IMR-90 (cell line): ENCODE results near the gene ZNF575. TPM values are rescaled to one million over a fixed set of nuclear protein-coding genes. Genes with fewer than 3 reads are reported as not detected.

Experiments
- ATAC-seq: fragments of 200-7000 bp; cut with Tn5 transposase; 2 replicates; pipeline ENCODE4 v1.9.1; 2020; ENCODE audit warnings: low read depth, mild to moderate bottlenecking, moderate library complexity
- BruUV-seq: library from RNA; stranded (reverse); fragments of 400-500 nt; replicated peaks from 2 replicates; lab custom pipeline; 2021; lab: Mats Ljungman, UMichigan
- CTCF ChIA-PET: fragments of 300-600 bp; formaldehyde crosslinking; extraction: SDS; loops from one replicate; lab custom pipeline; 2021; ENCODE audit warnings: antibody characterized with exemption; lab: Yijun Ruan, JAX
- POLR2A ChIA-PET: fragments of 300-600 bp; sonication (Branson Sonifier 250); formaldehyde crosslinking; loops from one replicate; lab custom pipeline; 2022; ENCODE audit warnings: antibody characterized with exemption; ENCODE audit not compliant: unreplicated experiment; lab: Charles Lee
- DNase-seq: peaks from one replicate; pipeline ENCODE4 v3.0.0; 2013
- H2AFZ ChIP-seq: replicated peaks from 2 replicates; pipeline ENCODE3; 2013; ENCODE audit warnings: low read length, mild to moderate bottlenecking; ENCODE audit not compliant: poor library complexity
- H2AK5ac ChIP-seq: 2 replicates; pipeline ENCODE4 v1.6.1; 2013; ENCODE audit warnings: low read depth, low read length, inconsistent platforms
- H2AK9ac ChIP-seq: replicated peaks from 2 replicates; pipeline ENCODE3; 2013; ENCODE audit warnings: mild to moderate bottlenecking, low read depth, low read length, moderate library complexity; ENCODE audit not compliant: poor library complexity
- H2BK120ac ChIP-seq: 2 replicates; pipeline ENCODE4 v1.6.1; 2013; ENCODE audit warnings: low read depth, low read length, inconsistent platforms
- H2BK15ac ChIP-seq: 3 replicates; pipeline ENCODE4 v1.6.1; 2013; ENCODE audit warnings: low read depth, low read length, inconsistent platforms
- H2BK20ac ChIP-seq: 2 replicates; pipeline ENCODE4 v1.6.1; 2013; ENCODE audit warnings: low read depth, mild to moderate bottlenecking, inconsistent platforms, low read length, moderate library complexity
- H2BK5ac ChIP-seq: 2 replicates; pipeline ENCODE4 v1.6.1; 2013; ENCODE audit warnings: mild to moderate bottlenecking, low read depth, low read length, inconsistent platforms; ENCODE audit not compliant: poor library complexity, severe bottlenecking
- H3K14ac ChIP-seq: replicated peaks from 2 replicates; pipeline ENCODE4 v1.6.1; 2013; ENCODE audit warnings: low read depth, low read length, inconsistent platforms
- H3K18ac ChIP-seq: 2 replicates; pipeline ENCODE4 v1.6.1; 2013; ENCODE audit warnings: low read depth, low read length, control low read depth
- H3K23ac ChIP-seq: 2 replicates; pipeline ENCODE4 v1.6.1; 2013; ENCODE audit warnings: low read depth, low read length, inconsistent platforms
- H3K27ac ChIP-seq: 2 replicates; pipeline ENCODE4 v1.5.1; 2013; ENCODE audit warnings: mild to moderate bottlenecking, control low read depth, low read length; ENCODE audit not compliant: insufficient read depth
- H3K27me3 ChIP-seq: 2 replicates; pipeline ENCODE4 v1.6.1; 2013; ENCODE audit warnings: low read length; ENCODE audit not compliant: control insufficient read depth, insufficient read depth
- H3K36me3 ChIP-seq: 2 replicates; pipeline ENCODE4 v1.6.1; 2013; ENCODE audit warnings: low read length, mixed read lengths; ENCODE audit not compliant: control insufficient read depth, insufficient read depth
- H3K4ac ChIP-seq: 2 replicates; pipeline ENCODE4 v1.6.1; 2013; ENCODE audit warnings: low read depth, low read length, inconsistent platforms
- H3K4me1 ChIP-seq: 2 replicates; pipeline ENCODE4 v1.6.1; 2013; ENCODE audit warnings: low read length, mixed read lengths; ENCODE audit not compliant: control insufficient read depth, insufficient read depth
- H3K4me2 ChIP-seq: 2 replicates; pipeline ENCODE4 v1.6.1; 2013; ENCODE audit warnings: low read depth, mild to moderate bottlenecking, control low read depth, low read length, moderate library complexity
- H3K4me3 ChIP-seq: 2 replicates; pipeline ENCODE4 v1.5.1; 2013; ENCODE audit warnings: low read depth, mild to moderate bottlenecking, control low read depth, low read length, moderate library complexity; ENCODE audit not compliant: insufficient read depth
- H3K56ac ChIP-seq: 2 replicates; pipeline ENCODE4 v1.6.1; 2013; ENCODE audit warnings: low read length, inconsistent platforms; ENCODE audit not compliant: insufficient read depth; ENCODE audit errors: extremely low read depth
- H3K79me1 ChIP-seq, 2 experiments: 2 replicates each; pipeline ENCODE4 v1.6.1; 2013; ENCODE audit warnings: low read length in 2 of 2, inconsistent platforms in 1 of 2, low read depth in 1 of 2
- H3K9ac ChIP-seq: 2 replicates; pipeline ENCODE4 v1.6.1; 2013; ENCODE audit warnings: low read depth, low read length, control low read depth
- H3K9me1 ChIP-seq: 2 replicates; pipeline ENCODE4 v1.6.1; 2013; ENCODE audit warnings: low read length, inconsistent platforms; ENCODE audit not compliant: insufficient read depth
- H3K9me3 ChIP-seq: 2 replicates; pipeline ENCODE4 v1.6.1; 2013; ENCODE audit warnings: low read length; ENCODE audit not compliant: control insufficient read depth, insufficient read depth
- H4K20me1 ChIP-seq: 2 replicates; pipeline ENCODE4 v1.6.1; 2013; ENCODE audit warnings: low read length, inconsistent platforms; ENCODE audit not compliant: insufficient read depth
- H4K5ac ChIP-seq: 2 replicates; pipeline ENCODE4 v1.6.1; 2013; ENCODE audit warnings: mild to moderate bottlenecking, low read depth, low read length, control low read depth
- H4K8ac ChIP-seq, 2 experiments: 2 replicates each; pipeline ENCODE4 v1.6.1; 2013; ENCODE audit warnings: low read depth in 2 of 2, low read length in 2 of 2, control low read depth in 1 of 2, inconsistent platforms in 1 of 2
- H4K91ac ChIP-seq: 2 replicates; pipeline ENCODE4 v1.6.1; 2013; ENCODE audit warnings: low read depth, low read length, inconsistent platforms; ENCODE audit not compliant: insufficient read depth
- BHLHE40 ChIP-seq: fragments of 150-350 bp; IDR thresholded peaks from 2 replicates; pipeline ENCODE4 v1.6.1; 2016; ENCODE audit warnings: mild to moderate bottlenecking, low read depth, low read length
- CEBPB ChIP-seq: IDR thresholded peaks from 2 replicates; pipeline ENCODE4 v1.6.1; 2012; ENCODE audit warnings: low read depth, low read length, improper control_type of control experiment
- CHD1 ChIP-seq: IDR thresholded peaks from 2 replicates; pipeline ENCODE4 v1.6.1; 2012; ENCODE audit warnings: low read depth, low read length, improper control_type of control experiment
- FOS ChIP-seq: fragments of 150-350 bp; IDR thresholded peaks from 2 replicates; pipeline ENCODE4 v1.6.1; 2016; ENCODE audit warnings: low read depth, low read length
- MAFK ChIP-seq: IDR thresholded peaks from 2 replicates; pipeline ENCODE4 v1.6.1; 2012; ENCODE audit warnings: low read depth, low read length, improper control_type of control experiment
- MAZ ChIP-seq: IDR thresholded peaks from 2 replicates; pipeline ENCODE4 v1.6.1; 2012; ENCODE audit warnings: low read depth, mild to moderate bottlenecking, low read length, improper control_type of control experiment, moderate library complexity, borderline replicate concordance
- MXI1 ChIP-seq: IDR thresholded peaks from 2 replicates; pipeline ENCODE4 v1.6.1; 2012; ENCODE audit warnings: low read depth, mild to moderate bottlenecking, low read length, moderate library complexity, borderline replicate concordance
- NFE2L2 ChIP-seq: fragments of 150-350 bp; IDR thresholded peaks from 2 replicates; pipeline ENCODE4 v1.6.1; 2016; ENCODE audit warnings: low read depth, mild to moderate bottlenecking, low read length
- POLR2A ChIP-seq: IDR thresholded peaks from 2 replicates; pipeline ENCODE4 v1.6.1; 2012; ENCODE audit warnings: mild to moderate bottlenecking, low read depth, low read length
- RAD21 ChIP-seq: IDR thresholded peaks from 2 replicates; pipeline ENCODE4 v1.6.1; 2012; ENCODE audit warnings: low read length, improper control_type of control experiment
- RCOR1 ChIP-seq: IDR thresholded peaks from 2 replicates; pipeline ENCODE4 v1.6.1; 2012; ENCODE audit warnings: mild to moderate bottlenecking, low read length, improper control_type of control experiment; ENCODE audit not compliant: insufficient replicate concordance
- RFX5 ChIP-seq: IDR thresholded peaks from 2 replicates; pipeline ENCODE4 v1.8.0; 2012; ENCODE audit warnings: low read depth, mild to moderate bottlenecking, low read length, moderate library complexity
- SMC3 ChIP-seq: fragments of 150-350 bp; IDR thresholded peaks from 2 replicates; pipeline ENCODE4 v1.6.1; 2016; ENCODE audit warnings: low read depth, mild to moderate bottlenecking, antibody characterized with exemption, low read length, moderate library complexity
- WGBS, 2 experiments: methylation state at CpG; one replicate each; pipeline versions ENCODE4 v1.1.5 to v1.1.7; 2013; ENCODE audit warnings: missing lambda C conversion rate in 2 of 2; ENCODE audit not compliant: insufficient read length in 1 of 2; ENCODE audit errors: extremely low coverage in 2 of 2; 5-methylcytosine and 5-hydroxymethylcytosine counted together
- dilution Hi-C: fragments of 300-500 bp; cut with HindIII; formaldehyde crosslinking; loops from one replicate; pipeline ENCODE4 v1.14.3; 2018; ENCODE audit warnings: low sequenced_read_pairs; ENCODE audit not compliant: unreplicated experiment
- in situ Hi-C: fragments of 300-500 bp; cut with MboI; formaldehyde crosslinking; loops from 3 replicates; pipeline ENCODE4 v1.14.3; 2019; ENCODE audit warnings: low sequenced_read_pairs, inconsistent platforms, mixed read lengths
- intact Hi-C: fragments of 100-400 bp; cut with micrococcal nuclease; formaldehyde crosslinking; loops from 2 replicates; pipeline ENCODE4 v1.10.0; 2022
- polyA plus RNA-seq, 3 experiments: library from polyadenylated mRNA; depleted of rRNA; stranded (reverse); fragments of >200 nt; gene quantifications; 2 replicates each; pipeline ENCODE4 v1.2.3, GENCODE V29; 2012; ENCODE audit warnings: low replicate concordance in 1 of 3
- total RNA-seq: library from RNA; depleted of rRNA; stranded (reverse); fragments of >200 nt; gene quantifications from 2 replicates; pipeline ENCODE4 v1.2.3, GENCODE V29; 2012
- TF ChIP-seq, protein P1 (sequence below): fragments of 150-350 bp; IDR thresholded peaks from 2 replicates; pipeline ENCODE4 v1.6.1; 2016; ENCODE audit warnings: low read depth, mild to moderate bottlenecking, low read length, moderate library complexity, borderline replicate concordance
- TF ChIP-seq, protein P2 (sequence below): conservative IDR thresholded peaks from 2 replicates; pipeline ENCODE4 v1.5.1; 2012; ENCODE audit warnings: mild to moderate bottlenecking, low read depth, low read length, improper control_type of control experiment
- TF ChIP-seq, protein P3 (sequence below): fragments of 150-350 bp; IDR thresholded peaks from 2 replicates; pipeline ENCODE4 v1.6.1; 2017; ENCODE audit warnings: mild to moderate bottlenecking, antibody characterized with exemption, low read length, low read depth

ZNF575 gene
- total and polyA plus RNA-seq, 2 of the 4 experiments (the other 2 are of a cell fraction) = 0.77 TPM; not detected in 1

DNA sequence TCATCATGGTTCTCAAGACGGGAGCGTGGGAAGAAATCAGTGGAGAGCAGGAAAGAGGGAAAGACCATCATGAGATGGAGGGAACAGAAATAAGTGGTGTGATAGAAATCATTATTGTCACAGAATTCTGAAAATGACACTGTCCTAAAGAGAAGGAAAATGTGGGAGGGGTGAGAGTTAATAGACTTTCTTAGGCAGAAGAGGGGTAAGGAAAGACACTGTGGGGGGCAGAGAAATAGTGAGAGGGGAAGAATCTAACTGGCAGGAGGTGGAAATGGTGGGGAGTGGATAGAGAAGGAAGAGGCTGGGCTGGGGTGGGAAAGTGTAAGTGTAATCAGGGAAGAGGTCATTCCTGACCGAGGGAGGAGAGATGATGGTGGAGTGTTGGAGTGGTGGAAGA lies 45.8 kb downstream of the ZNF575 start:
- POLR2A ChIA-PET = no interaction called here
- no peak for DNase-seq
- no peak for TF ChIP-seq MAFK
- no peak for TF ChIP-seq CEBPB
- no peak for TF ChIP-seq BHLHE40
- TF ChIP-seq RCOR1 = no peak
- TF ChIP-seq RAD21 = no peak
- TF ChIP-seq, protein P1, sequence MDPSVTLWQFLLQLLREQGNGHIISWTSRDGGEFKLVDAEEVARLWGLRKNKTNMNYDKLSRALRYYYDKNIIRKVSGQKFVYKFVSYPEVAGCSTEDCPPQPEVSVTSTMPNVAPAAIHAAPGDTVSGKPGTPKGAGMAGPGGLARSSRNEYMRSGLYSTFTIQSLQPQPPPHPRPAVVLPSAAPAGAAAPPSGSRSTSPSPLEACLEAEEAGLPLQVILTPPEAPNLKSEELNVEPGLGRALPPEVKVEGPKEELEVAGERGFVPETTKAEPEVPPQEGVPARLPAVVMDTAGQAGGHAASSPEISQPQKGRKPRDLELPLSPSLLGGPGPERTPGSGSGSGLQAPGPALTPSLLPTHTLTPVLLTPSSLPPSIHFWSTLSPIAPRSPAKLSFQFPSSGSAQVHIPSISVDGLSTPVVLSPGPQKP = no peak
- TF ChIP-seq MAZ = no peak
- no peak for TF ChIP-seq CHD1
- TF ChIP-seq MXI1 = no peak
- no peak for TF ChIP-seq NFE2L2
- no peak for TF ChIP-seq POLR2A
- no peak for TF ChIP-seq FOS
- no peak for TF ChIP-seq SMC3
- TF ChIP-seq, protein P2, sequence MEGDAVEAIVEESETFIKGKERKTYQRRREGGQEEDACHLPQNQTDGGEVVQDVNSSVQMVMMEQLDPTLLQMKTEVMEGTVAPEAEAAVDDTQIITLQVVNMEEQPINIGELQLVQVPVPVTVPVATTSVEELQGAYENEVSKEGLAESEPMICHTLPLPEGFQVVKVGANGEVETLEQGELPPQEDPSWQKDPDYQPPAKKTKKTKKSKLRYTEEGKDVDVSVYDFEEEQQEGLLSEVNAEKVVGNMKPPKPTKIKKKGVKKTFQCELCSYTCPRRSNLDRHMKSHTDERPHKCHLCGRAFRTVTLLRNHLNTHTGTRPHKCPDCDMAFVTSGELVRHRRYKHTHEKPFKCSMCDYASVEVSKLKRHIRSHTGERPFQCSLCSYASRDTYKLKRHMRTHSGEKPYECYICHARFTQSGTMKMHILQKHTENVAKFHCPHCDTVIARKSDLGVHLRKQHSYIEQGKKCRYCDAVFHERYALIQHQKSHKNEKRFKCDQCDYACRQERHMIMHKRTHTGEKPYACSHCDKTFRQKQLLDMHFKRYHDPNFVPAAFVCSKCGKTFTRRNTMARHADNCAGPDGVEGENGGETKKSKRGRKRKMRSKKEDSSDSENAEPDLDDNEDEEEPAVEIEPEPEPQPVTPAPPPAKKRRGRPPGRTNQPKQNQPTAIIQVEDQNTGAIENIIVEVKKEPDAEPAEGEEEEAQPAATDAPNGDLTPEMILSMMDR = no peak
- TF ChIP-seq, protein P3, sequence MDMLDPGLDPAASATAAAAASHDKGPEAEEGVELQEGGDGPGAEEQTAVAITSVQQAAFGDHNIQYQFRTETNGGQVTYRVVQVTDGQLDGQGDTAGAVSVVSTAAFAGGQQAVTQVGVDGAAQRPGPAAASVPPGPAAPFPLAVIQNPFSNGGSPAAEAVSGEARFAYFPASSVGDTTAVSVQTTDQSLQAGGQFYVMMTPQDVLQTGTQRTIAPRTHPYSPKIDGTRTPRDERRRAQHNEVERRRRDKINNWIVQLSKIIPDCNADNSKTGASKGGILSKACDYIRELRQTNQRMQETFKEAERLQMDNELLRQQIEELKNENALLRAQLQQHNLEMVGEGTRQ = no peak
- no peak for TF ChIP-seq RFX5
- no peak overlapping the region for H3K27ac ChIP-seq
- peaks cover 7 to 18% of the 10 kb centered on the region in 2 experiments for H3K79me1 ChIP-seq
- CTCF ChIA-PET = no interaction called here
- H4K91ac ChIP-seq = no peak overlapping the region
- dilution Hi-C loops (no loop called here), in situ Hi-C loops (no loop called here), intact Hi-C loops (no loop called here)
- no peaks in the 10 kb centered on the region for H3K9me3 ChIP-seq
- no peak overlapping the region for H3K23ac ChIP-seq
- no peak for ATAC-seq
- no peak overlapping the region for H2AK9ac ChIP-seq
- WGBS, 2 experiments = 71% methylated on average over 1 of the region's 3 CpGs; no CpG with 5 or more reads in 1 of the 2 experiments
- no peak overlapping the region for H3K9ac ChIP-seq
- no peak overlapping the region for H2BK5ac ChIP-seq
- no peak overlapping the region for H4K5ac ChIP-seq
- no peak overlapping the region for H3K4ac ChIP-seq
- H3K4me1 ChIP-seq = peaks cover 5% of the 10 kb centered on the region
- H3K36me3 ChIP-seq = no peaks in the 10 kb centered on the region
- BruUV-seq = no TSS peak
- H3K18ac ChIP-seq = no peak overlapping the region
- H4K20me1 ChIP-seq = no peaks in the 10 kb centered on the region
- no peak overlapping the region for H2BK15ac ChIP-seq
- no peak overlapping the region for H3K4me2 ChIP-seq
- peaks cover 3% of the 10 kb centered on the region for H3K9me1 ChIP-seq
- no peaks in the 10 kb centered on the region for H3K27me3 ChIP-seq
- no peak overlapping the region for H3K14ac ChIP-seq
- no peak overlapping the region for H2BK20ac ChIP-seq
- no peak overlapping the region for H2AFZ ChIP-seq
- H4K8ac ChIP-seq = no peak overlapping the region
- no peak overlapping the region for H3K4me3 ChIP-seq
- no peak overlapping the region for H2BK120ac ChIP-seq
- no peak overlapping the region for H3K56ac ChIP-seq
- no peak overlapping the region for H2AK5ac ChIP-seq
